NB4 (cell line): Measurements from ENCODE around the gene HSPA5.

Source experiments
- DNase-seq: peaks from one replicate; pipeline ENCODE4 v3.0.0; 2010; ENCODE audit warnings: low read depth
- H3K4me3 ChIP-seq: one replicate; pipeline ENCODE4 v1.5.1; 2011; ENCODE audit warnings: mild to moderate bottlenecking, low read depth, low read length, moderate library complexity
- MYC ChIP-seq: IDR thresholded peaks from 2 replicates; pipeline ENCODE4 v1.6.1; 2011; ENCODE audit warnings: low read depth, low read length
- POLR2A ChIP-seq: IDR thresholded peaks from 2 replicates; pipeline ENCODE4 v1.6.1; 2011; ENCODE audit warnings: mild to moderate bottlenecking; ENCODE audit not compliant: insufficient read length; ENCODE audit errors: extremely low read depth
- TF ChIP-seq, protein P1 (sequence below): IDR thresholded peaks from 2 replicates; pipeline ENCODE4 v1.6.1; 2011; ENCODE audit warnings: low read depth, low read length
- TF ChIP-seq, protein P2 (sequence below): IDR thresholded peaks from one replicate; pipeline ENCODE4 v1.5.1; 2012; ENCODE audit warnings: low read depth, low read length

Gene HSPA5

DNA sequence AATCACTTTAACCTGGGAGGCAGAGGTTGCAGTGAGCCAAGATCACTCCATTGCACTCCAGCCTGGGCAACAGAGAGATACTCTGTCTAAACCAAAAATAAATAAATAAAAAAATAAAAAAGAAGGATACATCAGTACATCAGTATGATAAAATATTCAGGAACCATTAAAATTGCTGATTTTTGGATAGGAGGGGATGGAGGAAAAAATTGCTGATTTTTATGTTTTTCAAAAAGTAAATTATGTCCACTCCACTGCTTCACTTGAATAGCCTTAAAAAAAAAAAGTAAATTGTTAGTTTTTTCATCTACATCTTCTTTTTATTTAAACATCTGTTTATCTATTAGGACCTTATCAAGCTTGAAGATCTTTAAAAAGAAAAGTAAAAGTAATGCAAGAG lies 13.1 kb upstream of the HSPA5 start:
- DNase-seq: no peak
- TF ChIP-seq POLR2A: no peak
- TF ChIP-seq, protein P1, sequence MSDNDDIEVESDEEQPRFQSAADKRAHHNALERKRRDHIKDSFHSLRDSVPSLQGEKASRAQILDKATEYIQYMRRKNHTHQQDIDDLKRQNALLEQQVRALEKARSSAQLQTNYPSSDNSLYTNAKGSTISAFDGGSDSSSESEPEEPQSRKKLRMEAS: no peak
- no peak overlapping the region for H3K4me3 ChIP-seq

DNA sequence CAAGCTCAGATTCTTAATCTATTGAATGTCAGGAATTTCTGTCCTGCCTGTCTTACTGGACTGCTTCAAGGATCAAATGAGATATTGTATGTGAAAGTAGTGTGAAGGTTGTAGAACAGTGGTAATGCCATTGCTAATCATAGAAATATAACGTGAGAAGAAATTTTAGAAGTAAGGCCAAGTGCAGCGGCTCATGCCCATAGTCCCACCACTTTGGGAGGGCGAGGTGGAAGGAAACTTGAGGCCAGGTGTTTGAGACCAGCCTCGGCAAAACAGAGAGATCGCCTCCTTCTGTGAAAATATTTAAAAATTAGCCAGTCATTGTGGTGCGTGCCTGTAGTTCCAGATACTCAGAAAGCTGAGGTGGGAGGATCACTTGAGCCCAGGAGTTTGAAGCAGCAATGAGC lies 5.1 kb upstream of the HSPA5 start:
- no peak for DNase-seq
- H3K4me3 ChIP-seq: no peak overlapping the region
- TF ChIP-seq MYC (no peak), POLR2A (no peak)
- TF ChIP-seq, protein P2, sequence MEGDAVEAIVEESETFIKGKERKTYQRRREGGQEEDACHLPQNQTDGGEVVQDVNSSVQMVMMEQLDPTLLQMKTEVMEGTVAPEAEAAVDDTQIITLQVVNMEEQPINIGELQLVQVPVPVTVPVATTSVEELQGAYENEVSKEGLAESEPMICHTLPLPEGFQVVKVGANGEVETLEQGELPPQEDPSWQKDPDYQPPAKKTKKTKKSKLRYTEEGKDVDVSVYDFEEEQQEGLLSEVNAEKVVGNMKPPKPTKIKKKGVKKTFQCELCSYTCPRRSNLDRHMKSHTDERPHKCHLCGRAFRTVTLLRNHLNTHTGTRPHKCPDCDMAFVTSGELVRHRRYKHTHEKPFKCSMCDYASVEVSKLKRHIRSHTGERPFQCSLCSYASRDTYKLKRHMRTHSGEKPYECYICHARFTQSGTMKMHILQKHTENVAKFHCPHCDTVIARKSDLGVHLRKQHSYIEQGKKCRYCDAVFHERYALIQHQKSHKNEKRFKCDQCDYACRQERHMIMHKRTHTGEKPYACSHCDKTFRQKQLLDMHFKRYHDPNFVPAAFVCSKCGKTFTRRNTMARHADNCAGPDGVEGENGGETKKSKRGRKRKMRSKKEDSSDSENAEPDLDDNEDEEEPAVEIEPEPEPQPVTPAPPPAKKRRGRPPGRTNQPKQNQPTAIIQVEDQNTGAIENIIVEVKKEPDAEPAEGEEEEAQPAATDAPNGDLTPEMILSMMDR: no peak
- TF ChIP-seq, protein P1: no peak

DNA sequence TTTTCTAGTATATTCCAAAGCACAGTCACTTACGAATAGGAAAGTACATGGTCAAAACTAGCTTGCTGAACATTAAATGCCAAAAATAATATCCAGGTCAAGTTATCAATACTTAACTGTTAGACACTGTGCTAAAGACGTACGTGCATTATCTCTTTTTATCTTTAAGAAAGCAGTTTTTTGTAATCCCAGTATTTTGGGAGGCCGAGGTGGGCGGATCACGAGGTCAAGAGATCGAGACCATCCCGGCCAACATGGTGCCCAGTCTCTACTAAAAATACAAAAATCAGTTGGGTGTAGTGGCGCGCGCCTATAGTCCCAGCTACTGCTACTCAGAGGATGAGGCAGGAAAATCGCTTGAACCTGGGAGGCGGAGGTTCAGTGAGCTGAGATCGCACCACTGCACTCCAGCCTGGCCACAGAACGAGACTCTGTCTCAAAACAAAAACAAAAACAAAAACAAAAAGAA lies 2.7 kb upstream of the HSPA5 start:
- H3K4me3 ChIP-seq: no peak overlapping the region
- no peak for DNase-seq
- TF ChIP-seq MYC (no peak), POLR2A (no peak)
- TF ChIP-seq, protein P1: no peak

DNA sequence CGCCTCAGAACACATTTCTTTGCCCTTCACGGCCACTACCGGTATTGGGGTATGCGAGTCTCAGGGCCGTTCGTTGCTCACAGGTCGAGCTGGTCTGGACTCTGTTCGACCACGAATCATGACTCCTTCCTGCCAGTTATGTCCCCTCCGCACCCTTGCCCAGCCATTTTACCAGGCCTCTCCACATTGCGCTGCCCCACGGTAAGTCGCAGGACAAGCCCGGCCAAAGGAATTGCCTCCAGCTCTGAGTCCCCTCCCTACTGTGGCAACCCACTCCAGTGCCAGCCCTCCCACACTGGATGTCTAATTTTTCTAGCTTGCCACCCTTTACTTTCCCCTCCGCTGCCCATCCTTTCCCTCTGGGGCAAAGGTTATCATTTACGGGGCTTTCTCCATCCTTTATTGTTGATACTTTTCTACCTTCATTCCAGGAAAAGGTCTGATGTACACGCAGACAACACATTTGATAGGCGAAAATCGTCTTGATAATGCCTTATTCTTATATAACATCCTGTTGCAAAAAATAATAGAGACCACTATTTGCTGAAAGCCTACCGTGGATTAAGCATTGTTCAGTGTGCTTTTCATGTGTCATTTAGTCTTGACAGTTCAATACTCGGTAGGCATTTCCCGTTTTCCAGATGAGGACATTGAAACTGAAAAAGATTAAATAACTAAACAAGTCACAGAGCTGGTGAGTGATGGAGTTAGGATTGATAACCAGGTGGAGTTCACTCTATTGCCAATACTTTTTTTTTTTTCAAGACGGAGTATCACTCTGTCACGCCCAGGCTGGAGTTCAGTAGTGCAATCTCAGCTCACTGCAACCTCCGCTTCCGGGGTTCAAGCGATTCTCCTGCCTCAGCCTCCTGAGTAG lies 958 bp upstream of the HSPA5 start:
- no peak for TF ChIP-seq MYC
- TF ChIP-seq, protein P2: no peak
- no peak for TF ChIP-seq POLR2A
- H3K4me3 ChIP-seq: peak overlapping the region; percentile 83
- DNase-seq: no peak

DNA sequence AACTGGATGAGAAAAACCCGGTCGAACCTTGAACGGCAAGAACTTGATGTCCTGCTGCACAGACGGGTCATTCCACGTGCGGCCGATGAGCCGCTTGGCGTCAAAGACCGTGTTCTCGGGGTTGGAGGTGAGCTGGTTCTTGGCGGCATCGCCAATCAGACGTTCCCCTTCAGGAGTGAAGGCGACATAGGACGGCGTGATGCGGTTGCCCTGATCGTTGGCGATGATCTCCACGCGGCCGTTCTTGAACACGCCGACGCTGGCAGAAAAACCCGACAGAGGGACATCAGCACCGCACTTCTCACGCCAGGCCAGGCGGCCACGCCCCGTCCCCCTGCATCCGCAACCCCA lies 519 bp downstream of the HSPA5 start:
- H3K4me3 ChIP-seq: peak overlapping the region; percentile 99
- peak; percentile 56 for DNase-seq
- TF ChIP-seq MYC (no peak), POLR2A (no peak)
- TF ChIP-seq, protein P1: peak; percentile 70; the same call in 1 of the 2 replicates
- TF ChIP-seq, protein P2: no peak

DNA sequence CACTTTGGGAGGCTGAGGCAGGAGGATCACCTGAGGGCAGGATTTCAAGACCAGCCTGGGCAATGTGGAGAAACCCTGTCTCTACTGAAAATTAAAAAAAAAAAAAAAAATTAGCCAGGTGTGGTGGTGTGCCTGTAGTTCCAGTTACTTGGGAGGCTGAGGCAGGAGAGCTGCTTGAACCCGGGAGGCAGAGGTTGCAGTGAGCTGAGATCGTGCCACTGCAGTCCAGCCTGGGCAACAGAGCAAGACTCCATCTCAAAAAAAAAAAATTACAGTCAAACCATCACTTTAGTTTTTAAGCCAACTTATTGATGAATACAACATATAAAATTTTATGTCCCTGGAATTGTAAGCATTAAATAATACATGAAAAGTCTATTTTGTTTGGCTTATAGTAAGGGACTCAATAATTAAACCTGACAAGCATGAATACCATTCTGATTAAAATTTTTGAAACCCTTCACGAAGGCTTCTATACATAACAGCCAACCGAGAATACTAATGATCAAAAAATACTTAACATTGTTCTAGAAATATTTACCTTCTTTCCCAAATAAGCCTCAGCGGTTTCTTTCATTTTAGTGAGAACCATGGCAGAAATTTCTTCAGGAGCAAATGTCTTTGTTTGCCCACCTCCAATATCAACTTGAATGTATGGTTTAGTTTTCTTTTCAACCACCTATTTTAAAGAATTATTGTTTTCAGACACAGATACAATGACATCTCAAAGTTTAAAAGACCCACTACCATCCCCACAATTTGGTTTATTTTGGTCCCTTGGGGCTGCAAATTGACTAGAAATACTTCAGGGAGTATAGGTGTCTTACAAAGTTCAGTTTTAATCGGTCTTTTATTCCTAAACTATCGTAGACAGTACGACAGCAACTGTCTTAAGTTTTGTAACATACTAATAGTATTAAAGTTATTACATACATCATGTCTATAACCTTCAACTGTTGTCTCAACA lies 1.2 kb downstream of the HSPA5 start:
- H3K4me3 ChIP-seq: peak overlapping the region; percentile 99
- TF ChIP-seq MYC (no peak), POLR2A (no peak)
- TF ChIP-seq, protein P1: no peak
- TF ChIP-seq, protein P2: no peak
- DNase-seq: no peak
